HG03039 (cell line): ENCODE measurements around the gene EMC10.

Source experiments
- ATAC-seq: cut with Tn5 transposase; IDR thresholded peaks from one replicate; pipeline ENCODE4 v1.9.1; 2021; ENCODE audit warnings: mild to moderate bottlenecking, moderate library complexity; ENCODE audit not compliant: unreplicated experiment

Gene EMC10

DNA sequence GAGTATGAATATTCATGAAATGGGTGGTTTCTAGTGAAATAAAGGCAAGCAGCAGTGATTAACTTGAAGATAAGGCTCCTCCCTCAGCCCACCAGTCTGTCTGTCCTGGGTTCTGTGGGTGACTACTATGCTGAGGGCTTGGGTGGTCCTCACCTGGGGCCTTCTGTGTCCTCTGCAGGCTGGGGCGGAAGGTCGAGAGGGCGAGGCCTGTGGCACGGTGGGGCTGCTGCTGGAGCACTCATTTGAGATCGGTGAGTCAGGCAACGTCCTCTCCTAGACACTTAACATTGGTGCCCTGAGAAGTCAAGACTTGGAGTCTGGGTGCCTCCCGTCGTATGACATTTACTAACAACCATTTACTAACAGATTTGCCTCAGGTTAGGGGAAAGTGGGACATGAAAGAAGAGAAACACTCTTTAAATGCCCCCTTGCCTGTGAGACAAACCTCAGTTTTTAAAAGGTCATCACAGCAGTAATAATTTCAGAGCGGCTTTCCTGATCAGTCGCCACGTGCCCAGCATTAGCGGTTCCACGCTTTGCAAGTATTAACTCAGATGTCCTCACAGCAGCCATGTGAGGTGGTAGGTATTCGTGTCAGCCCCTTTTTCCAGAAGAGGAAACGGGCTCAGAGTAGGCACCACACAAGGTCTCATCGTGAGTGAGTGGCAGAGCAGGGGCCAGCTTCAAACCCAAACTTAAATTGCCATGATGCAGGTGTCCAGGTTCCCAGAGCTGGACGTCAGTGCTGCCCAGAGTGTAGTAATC, 1.6 kb downstream of the EMC10 start:
- no peak for ATAC-seq

DNA sequence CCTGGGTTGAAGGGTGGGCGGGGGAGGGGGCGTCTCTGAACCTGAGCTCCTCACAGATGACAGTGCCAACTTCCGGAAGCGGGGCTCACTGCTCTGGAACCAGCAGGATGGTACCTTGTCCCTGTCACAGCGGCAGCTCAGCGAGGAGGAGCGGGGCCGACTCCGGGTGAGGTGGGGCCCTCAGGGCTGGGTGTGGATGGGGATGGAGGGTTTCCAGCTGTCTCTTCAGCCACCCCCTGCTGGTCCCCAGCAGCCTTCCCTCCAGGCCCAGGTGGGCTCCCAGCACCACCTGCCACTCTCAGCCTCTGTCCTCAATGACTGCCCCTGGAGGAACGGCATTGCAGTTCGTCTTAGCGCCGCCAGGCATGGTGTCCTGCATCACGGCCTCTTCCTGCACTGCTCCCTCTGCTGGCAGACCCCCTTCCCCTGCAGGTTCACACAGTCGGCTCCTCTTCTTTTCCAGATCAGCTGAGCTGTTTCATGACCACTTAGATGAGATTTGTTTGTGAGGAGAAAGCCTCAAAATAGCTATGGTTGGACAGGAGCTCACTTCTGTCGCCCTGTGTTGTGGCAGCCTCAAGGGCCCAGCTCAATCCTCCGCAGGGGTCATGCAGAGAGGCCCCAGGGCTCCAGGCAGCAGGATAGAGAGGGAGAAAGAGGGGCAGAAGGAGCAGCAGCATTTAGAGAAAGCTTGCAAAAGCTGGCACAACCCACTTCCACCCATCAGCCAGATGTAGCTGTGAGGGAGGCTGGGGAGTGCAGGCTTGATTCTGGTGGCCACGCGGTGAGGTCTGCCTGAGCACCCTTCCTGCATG, 2.8 kb downstream of the EMC10 start:
- ATAC-seq = no peak

DNA sequence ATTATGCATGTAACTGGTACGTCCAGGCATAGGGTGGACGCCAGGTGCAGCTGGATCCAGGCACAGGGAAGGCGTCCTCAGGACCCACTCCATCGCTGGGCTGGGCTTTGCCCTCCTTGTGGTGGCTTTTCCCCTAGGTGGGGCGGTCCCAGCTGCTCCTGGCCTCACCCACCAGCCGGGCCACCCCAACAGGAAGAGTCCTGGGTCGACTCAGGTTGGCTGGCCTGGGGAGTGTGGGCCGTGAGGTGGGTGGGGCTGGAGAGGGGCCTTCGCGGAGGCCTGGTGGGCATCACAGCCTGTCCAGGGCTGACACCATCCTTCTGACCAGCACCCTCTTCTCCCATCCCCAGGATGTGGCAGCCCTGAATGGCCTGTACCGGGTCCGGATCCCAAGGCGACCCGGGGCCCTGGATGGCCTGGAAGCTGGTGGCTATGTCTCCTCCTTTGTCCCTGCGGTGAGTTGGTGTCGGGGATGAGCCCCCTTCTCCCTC, 3.5 kb downstream of the EMC10 start:
- no peak for ATAC-seq

DNA sequence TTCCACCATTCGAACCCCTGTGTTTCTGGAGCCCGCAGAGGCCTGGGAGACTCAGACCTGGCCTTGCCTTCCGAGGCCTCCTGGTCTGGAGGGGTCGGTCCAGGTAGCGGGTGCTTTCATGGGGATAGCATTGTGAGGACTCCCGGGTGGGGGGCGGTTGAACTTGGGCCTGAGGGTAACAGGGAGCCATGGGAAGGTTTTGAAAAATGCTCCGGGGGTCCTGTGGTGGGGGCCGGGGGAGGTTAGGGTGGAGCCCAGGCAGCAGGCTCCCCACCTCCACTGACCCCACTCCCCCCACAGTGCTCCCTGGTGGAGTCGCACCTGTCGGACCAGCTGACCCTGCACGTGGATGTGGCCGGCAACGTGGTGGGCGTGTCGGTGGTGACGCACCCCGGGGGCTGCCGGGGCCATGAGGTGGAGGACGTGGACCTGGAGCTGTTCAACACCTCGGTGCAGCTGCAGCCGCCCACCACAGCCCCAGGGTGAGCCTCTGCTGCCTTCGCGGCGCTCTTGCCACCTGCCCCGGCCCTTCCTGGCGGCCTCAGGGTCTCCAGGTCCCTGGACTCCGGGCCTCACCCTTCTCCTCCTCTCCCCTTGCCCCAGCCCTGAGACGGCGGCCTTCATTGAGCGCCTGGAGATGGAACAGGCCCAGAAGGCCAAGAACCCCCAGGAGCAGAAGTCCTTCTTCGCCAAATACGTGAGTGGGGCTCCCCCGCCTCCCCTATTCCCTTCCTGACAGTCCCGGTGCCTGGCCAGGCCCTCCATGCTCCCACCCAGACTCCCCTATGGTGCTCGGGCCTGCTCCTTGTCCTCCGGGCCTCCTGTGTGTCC, 4.2 kb downstream of the EMC10 start:
- ATAC-seq = no peak

DNA sequence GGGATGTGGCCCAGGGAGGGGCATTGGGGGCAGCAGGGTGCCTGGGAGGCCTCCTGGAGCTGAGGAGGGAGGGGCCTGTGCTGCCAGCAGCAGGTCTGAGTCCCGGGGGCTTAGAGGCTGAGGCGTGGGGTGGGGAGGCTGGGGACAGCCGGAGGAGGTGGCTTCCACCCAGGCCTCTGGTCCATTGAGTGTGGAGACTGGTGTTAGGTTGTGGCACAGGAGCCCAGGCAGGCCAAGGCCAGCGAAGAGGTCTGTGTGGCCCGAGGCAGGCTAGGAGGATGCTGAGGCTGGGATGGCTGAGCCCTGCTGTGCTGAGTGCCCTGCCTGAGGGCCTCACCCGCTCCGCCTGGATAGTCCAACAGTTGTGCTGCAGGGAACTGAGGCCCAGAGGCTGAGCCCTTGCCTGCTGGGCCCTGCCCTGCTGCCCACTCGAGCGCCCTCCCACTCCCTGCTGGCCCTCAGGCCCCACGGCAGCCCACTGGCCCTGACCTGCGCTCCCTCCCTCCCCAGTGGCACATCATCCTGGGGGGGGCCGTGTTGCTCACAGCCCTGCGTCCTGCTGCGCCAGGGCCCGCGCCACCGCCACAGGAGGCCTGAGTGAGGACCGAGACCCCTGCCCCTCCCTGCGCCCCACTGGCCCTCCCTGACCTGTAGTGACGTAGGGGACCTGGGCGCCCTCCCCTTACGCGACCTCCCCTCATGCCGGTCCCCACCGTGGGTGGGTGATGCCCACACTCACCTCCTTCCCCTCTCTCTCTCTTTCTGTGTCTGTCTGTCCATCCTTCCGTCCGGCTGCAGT, 5.2 kb downstream of the EMC10 start:
- no peak for ATAC-seq

DNA sequence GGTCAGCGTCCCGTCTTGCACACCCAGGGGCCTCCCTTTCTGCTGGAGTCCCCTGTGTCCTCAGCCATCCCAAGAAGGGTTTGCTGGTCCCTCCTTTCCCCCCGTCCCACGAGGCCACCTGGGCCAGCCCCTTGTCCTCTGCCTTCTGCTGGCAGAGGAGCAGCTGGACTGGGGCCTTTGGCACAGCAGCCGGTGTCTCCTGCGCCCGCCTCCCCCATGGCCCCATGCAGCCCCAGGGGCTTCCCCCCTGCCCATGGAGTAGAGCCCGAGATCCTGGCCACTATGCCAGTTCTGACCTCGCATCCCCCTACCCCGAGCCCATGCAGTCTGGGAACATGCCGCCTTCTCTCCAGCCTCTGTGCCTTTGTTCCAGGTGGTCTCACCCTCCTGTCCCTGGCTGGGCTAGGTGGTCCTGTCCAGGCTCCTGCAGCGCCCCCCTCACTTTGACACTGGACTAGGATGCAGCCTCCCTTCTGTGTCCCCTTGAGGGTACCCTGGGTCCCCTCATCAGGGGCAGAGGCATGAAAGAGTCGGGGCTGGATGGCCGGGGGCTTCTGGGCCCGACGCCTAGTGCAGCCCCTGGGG, 6.1 kb downstream of the EMC10 start:
- ATAC-seq = no peak

DNA sequence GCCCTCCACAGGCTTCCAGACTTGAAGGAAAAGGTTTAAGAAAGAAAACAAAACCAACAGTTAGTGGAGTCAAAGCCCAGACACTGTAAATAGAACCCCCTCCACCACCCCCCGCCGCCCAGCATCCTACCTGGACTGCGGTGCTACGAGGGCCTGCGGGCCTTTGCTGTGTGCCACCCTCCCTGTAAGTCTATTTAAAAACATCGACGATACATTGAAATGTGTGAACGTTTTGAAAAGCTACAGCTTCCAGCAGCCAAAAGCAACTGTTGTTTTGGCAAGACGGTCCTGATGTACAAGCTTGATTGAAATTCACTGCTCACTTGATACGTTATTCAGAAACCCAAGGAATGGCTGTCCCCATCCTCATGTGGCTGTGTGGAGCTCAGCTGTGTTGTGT, 6.6 kb downstream of the EMC10 start:
- ATAC-seq = no peak

DNA sequence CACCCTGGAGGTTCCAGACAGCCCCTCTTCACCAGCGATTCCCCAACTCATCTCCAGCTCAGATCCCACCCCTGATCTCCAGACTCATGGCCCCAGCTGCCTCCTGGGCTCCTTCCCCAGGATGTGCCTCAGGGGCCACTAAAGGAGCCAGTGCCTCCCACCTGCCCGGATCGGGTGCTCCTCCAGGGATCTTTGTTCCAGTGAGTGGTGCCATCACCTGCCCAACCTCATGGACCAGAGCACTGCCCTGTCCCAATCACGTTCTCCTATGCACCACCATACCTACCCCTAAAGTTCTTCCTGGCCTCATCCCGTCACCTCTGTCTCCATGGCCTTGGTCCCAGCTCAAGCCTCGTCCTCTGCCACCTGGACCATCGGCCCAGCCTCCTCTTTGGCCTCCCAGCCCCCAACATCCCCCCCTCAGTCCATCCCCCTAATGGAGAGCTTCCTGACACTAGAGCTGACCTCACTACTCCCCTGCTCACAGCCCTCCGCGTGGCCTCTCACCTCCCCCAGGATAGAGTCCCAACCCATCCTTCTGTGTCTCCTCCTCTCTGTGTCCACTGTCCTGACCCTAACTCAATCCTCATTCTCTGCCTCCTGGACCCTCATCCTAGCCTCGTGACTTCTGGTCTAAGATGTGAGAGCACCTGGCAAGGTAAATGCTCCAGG, 9.1 kb downstream of the EMC10 start:
- ATAC-seq = no peak

DNA sequence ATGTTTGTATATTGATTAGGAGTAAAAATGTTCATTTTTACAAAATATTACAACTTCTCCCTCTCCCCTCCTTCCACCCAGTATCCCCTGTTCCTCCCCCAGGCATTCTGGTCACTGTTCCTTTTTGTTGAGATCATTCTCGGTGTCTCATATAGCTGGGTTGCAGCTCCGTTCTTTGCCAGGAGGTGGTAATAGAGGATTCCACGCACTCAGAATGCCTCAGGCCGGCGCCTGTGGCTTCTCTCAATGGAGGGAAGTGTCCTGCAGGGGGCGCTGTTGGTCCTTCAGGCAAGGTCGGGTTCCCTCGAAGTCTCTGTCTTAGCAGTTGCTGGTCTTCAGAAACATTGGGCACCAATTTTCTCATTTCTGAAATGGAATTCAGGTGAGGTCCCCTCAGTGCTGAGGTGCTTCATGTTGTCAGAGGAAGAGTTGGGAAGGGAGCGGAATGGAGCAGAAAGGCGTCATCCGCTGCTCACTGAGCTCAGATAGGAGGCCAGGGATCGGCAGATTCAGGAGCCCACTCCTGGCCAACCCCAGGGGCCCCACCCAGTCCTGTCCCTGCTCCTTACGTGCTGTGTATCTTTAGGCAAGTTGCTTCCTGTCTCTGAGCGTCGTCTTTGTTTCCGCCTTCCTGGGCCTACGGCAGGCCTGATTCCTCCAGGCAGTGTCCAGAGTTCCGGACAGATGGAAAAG, 10.7 kb downstream of the EMC10 start:
- ATAC-seq = no peak

DNA sequence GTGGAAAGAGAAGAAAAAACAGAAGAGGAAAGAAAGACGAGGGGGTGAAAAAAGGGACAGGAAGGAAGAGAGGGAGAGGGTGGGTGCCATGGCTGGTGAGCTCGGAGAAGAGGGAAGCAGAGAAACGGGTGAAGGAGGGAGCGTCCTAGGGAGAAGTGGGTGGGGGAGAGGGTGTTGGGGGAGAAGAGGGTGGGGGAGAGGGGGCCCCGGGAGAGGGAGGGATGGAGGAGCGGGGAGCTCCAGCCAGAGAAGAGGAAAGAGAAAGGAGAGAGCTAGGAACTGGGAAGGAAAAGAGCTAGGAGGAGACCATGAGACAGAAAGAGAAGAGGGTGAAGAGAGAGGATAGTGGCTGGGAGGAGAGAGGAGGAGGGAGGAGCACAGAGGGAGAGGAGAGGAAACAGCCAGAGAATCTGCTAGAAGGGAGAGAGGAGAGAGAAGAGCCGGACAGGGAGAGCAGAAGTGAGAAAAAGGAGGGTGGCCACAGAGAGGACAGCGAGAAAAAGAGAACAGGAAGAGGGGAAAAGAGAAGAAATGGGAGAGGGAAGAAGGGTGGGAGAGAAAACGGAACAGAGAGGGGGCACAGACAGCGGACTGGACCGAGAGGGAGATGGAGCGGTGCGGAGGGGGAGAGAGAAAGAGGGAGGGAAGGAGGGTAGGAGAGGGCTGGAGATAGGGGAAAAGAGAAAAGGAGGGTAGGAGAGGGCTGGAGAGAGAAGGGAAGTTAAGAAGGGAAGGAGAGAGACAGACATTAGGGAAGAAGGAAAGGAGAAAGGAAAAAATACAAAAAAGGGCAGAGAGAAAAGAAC, 12.3 kb downstream of the EMC10 start:
- no peak for ATAC-seq

DNA sequence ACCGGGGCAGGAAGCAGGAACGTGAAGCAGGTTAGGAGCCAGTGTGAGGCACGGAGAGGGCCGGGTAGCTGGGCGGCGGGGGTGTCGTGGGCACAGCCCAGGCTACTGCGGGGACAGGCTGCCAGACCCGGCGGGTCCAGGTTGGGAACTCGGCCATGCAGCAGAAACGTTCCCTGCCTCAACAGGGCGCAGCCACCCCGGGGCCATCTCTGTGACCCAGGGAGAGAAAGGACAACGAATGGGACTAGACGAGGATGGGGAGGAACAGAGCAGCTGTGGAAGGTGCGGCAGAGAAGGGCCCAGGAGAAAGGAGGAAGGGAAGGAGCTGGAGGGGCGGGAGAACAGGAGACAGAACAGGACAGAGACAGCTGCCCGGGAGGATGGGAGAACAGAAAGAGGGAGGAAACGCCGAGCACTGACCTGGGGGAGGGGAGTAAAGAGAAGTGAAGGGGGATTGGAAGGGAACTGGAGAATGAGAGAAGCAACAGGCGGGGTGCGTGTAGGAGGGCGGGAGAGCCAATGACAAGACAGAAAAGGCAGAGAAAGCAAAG, 13.2 kb downstream of the EMC10 start:
- no peak for ATAC-seq

DNA sequence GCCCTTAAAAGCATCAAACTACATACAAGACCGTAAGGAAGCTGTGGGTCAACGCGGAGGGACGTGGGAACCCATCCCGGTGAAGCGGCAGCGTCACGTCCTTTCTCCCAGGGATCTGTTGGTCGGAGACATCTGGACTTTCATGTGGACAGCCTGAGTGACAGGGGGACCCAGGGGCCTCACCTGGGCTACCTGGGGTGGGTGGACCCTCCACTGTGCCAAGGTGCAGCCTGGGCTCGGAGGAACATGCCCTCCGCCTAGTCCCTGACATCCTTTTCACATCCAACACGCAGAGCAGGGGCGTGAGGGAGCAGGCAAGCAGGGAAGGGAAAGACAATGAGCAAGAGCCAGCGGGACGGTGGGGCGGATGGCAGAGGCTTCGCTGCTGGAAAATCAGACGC, 14.1 kb downstream of the EMC10 start:
- ATAC-seq = no peak

DNA sequence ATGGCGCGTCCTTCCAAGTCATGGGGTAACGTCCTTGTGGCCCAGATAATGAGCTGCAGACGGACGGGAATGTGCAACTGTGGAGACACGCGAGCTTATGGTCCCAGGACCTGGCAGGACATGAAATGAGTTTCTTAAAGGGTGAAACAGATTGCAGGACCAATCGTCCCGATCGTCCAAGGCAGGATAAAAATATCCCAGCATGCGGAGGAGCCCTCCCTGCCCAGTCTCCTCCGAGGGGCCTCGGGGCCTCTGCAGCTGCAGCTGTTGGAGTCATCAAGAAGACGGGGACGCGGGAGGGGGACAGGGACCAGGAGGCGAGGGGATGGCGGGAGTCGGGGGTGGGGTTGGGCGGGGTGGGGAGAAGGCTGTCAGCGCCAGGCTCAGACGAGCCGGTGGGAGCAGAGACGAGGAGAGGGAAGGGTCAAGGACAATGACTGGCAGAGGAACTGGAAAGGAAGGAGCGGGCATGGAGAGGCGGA, 14.7 kb downstream of the EMC10 start:
- ATAC-seq = no peak

DNA sequence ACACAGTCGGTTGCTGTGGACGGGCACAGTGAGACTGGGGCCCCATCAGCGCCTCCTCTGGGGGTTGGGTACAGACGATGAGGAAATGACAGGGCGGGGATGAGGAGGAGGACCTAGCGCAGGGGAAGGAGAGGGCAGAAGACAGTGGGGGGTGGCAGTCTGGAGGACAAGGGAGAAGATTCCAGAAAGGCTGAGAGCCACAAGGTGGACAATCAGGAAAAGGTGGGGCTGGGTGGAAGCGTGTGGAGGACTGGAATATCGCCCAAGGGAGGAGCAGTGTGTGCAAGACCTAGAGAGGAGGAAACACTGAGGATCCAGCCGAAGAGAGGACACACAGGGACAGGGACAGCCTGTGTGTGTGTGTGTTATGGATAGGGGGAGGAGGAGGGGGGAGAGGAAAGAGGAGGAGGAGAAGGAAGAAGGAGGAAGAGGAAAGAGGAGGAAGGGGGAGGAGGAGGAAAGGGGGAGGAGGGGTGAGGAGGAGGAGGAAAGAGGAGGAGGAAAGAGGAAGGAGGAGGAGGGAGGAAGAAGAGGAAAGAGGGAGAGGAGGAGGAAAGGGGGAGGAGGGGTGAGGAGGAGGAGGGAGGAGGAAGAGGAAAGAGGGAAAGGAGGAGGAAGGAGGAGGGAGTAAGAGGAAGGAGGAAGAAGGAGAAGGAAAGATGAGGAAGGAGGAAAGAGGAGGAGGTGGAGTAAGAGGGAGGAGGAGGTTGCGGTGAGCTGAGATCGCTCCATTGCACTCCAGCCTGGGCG, 16.2 kb downstream of the EMC10 start:
- no peak for ATAC-seq

DNA sequence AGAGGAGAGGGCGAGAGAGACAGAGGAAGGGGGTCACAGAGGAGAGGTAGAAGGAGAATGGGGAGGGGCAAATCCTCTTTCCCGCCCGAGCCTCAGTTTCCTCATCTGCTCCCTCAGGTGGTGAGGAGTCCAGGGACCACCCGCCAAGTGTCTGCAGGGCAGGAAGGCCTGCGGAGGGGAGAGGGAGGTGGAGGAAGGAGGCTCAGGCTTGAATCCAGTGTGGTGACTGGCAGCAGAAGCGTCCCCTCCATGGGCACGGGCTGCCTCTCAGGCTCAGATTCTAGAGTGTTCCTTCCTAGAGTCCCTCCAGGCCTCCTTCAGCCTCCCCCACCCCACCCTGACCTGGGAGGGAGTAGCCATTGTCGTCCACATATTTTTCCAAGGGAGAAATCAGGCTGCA, 16.9 kb downstream of the EMC10 start:
- no peak for ATAC-seq

DNA sequence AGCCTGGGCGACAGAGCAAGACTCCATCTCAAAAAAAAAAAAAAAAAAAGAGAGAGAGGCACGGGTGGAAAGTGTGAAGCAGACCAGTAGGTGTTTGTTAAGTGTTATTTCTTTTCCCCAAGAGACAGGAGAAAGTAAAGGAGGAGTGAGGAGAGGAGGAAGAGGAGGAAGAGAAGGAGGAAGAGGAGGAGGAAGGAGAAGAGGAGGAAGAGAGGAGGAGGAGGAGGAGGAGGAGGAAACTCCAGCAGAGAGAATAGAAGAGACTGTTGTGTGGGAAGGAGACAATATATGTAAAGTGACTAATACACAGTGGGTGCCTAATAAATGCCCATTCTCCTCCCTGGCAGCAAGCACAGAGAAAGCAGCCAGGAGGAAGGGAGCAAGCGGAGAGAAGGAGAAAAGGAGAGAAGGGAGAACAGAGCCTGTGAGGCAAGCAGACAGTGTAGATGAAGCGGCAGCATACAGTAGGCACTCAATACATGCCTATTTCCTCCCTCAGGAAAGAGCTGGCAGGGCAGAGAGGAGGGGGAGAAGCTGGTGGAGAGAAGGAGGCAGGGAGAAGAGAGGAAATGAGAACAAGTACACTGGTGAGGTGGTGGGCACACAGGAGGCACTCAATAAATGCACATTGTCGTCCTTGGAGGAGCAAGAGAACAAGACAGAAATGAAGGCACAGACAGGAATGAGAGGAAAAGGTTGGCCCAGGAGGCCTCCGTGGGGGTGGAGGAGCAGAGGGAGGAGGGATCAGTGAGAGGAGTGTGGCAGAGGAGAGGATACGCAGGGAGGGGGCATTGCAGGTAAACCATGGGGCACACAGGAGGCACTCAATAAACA, 18.1 kb downstream of the EMC10 start:
- ATAC-seq = no peak
